Islet of Langerhans (tissue), 1 donor: ENCODE measurements around the gene SIL1.
"Not testable (repeated sequence)": the region's sequence is repeated elsewhere in the genome, so short reads cannot be mapped to it uniquely, and the experiment has no call there.

Experiments
- FAIRE-seq: peaks from one replicate; lab custom pipeline; 2011; peaks lifted over from hg19 to GRCh38; lab: Jason Lieb, UNC

The SIL1 gene

DNA sequence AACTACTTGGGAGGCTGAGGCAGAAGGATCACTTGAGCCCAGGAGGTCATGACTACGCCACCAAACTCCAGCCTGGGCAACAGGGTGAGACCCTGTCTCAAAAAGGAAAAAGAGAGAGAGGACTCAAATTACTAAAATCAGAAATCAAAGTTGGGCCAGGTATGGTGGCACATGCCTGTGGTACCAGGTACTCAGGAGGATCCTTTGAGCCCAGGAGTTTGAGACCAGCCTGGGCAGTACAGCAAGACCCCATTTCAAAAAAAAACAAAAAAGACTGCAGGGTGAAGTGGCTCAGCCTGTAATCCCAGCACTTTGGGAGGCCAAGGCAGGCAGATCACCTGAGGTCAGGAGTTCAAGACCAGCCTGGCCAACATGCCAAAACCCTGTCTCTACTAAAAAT is 23.8 kb downstream of the SIL1 start:
- FAIRE-seq = not testable (repeated sequence)

DNA sequence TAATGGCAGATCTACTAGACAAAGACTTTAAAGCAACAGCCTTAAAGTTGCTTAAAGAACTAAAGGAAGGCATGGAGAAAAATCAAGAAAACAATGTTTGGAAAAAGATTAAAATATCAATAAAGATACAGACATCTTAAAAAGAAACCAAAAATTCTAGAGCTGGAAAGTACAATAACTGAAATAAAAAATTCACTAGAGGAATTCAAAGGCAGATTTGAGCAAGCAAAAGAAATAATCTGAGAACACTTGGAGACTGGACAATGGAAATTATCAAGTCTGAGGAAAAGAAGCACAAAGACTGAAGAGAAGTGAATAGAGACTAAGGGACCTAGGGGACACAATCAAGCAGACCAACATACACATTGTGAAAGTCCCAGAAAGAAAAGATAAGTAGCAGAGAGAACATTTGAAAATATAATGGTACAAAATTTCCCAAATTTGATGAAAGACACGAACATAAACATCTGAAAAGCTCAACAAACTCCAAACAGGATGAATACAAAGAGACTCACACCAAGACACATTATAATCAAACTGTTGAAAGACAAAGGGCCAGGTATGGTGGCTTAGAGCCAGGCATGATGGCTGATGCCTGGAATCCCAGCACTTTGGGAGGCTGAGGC is 26.3 kb downstream of the SIL1 start:
- FAIRE-seq = peak; percentile 90

DNA sequence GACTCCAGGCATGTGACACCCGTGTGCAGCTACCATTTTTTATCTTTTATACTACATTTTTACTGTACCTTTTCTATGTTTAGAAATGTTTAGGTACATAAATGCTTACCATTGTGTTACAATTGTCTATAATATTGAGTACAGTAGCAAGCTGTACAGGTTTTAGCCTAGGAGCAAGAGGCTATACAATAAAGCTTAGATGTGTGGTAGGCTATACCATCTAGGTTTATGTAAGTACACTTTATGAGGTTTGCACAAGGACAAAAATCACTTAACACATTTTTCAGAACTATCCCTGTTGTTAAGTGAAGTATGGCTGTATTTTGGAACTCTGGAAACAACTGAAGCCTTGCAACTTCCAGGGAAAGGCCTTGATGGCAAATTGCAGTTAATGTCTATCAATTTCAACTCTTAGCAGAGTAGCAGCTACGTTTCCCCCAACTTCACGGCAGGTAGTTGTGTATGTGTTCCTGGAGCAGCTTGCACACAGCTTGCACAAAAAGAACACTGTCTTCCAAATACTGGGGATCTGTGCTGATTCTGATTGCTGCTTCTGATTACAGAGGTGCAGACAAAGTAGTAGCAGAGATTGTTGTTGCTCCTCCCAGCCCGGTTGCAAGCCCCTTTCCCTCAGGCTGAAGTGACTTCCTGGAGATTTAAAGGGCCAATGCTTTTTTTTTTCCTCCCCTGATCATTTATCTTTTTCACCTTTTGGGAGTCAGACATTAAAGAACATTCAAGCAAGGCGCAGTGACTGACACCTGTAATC is 30.0 kb downstream of the SIL1 start:
- no peak for FAIRE-seq

DNA sequence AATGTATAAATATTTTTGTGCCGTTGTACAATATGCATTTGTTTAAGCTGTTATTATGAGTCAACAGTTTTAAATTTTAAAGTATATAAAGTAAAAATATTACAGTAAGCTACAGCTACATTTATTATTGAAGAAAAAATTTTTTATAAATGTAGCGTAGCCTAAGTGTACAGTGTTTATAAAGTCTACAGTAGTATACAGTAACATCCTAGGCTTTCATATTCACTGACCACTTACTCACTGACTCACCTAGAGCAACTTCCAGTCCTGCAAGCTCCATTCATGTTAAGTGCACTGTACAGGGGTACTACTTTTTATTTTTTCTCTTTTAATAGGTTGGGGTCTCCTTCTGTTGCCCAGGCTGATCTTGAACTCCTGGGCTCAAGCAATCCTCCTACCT is 30.6 kb downstream of the SIL1 start:
- no peak for FAIRE-seq

DNA sequence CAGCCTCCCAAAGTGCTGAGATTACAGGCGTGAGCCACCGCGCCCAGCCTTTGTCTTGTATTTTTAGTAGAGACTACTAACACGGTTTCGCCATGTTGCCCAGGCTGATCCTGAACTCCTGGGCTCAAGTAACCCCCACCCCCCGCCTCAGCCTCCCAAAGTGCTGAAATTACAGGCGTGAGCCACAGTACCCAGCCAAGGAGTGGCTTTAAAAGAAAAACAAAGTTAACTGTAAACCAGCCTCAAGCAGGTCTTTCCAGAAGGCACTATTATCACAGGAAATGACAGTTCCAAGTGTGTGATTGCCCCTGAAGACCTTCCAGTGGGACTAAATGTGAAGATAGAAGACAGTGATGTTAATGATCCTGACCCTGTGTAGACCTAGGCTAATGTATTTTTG is 31.1 kb downstream of the SIL1 start:
- FAIRE-seq = no peak

DNA sequence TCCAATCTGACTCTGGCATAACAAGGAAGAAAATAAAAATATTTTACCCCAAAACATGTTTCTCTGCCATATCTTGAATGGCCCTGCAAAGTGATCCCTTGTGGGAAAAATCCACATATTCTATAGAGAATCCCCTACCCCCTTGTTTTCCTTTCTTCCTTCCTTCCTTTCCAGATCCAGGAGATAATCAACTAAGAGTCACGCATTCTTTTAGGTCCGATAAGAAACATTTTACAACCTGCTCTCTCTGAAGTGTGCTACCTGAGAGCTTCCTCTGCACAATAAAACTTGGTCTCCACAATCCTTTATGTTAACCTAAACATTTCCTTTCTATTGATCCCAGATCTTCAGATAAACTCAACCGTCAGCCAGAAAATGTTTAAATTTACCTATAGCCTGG is 33.3 kb downstream of the SIL1 start:
- FAIRE-seq = not testable (repeated sequence)

DNA sequence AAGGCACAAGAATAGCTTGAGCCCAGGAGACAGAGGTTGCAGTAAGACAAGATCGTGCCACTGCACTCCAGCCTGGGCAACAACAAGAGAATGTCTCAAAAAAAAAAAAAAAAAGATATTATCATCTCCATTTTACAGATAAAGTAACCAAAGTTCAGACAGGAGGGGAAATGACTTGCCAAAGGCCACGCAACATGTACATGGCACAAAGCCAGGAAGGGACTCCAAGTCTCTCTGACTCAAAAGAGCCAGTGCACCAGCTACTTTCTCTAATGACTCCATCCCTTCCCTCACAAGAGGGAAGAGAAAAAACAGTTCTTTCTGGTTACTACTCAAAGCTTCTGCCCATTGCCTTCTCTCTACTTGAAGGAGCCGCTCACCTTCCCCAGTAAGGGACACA is 34.1 kb downstream of the SIL1 start:
- FAIRE-seq = no peak

DNA sequence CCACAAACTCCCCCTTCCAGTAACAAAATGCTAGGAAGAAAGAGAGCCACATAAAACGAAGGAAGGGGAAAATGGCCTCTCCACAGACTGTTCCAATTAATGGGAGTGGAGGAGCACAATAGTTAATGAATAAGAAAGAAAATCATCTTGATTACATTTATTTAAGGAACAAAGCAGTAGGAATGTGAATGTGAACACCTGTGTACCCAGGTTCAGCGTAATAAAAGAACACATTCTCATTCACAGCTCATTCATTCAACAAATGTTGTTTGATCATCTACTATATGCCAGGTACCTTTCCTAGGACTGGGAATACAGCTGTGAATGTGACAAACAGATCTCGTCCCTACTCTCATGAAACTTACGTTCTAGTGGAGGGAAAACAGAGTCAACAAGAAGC is 35.7 kb downstream of the SIL1 start:
- no peak for FAIRE-seq

DNA sequence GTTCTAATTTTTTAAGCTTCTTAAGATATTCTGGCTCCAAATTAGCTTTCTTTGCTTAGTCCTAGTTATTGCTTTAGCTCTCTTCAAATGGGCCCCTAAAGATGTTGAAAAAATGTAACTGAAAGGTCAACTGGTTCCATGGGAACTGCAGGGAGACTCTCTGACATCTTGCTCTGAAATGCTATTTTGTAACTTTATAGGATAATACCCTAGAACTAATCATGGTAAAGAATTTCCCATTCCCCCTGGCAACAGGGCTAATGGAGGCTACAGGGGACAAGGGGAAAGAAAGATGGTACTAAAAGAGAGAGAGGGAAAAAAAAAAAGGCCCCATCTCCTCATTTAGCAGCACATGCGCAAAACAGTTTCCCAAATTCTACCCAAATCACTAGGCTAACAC is 39.4 kb downstream of the SIL1 start:
- FAIRE-seq = no peak

DNA sequence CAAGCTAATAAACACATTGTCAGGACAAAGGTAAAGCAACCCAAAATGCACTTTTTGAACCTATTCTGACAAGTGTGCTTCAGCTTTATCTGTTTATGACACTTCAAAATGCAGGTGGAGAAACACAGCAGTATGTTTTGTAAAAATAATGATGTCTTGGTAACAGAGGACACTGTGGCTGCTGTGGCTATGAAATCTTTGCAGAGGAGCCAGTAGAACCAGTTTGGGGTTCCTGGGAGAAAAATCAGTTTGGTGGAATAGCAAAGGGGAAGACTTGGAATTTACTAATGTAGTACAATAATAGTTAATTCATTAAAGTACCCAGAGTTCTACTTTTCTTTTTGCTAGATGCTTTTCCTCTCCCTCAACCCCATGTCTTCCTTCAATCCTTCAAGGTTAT is 40.6 kb downstream of the SIL1 start:
- FAIRE-seq = no peak

DNA sequence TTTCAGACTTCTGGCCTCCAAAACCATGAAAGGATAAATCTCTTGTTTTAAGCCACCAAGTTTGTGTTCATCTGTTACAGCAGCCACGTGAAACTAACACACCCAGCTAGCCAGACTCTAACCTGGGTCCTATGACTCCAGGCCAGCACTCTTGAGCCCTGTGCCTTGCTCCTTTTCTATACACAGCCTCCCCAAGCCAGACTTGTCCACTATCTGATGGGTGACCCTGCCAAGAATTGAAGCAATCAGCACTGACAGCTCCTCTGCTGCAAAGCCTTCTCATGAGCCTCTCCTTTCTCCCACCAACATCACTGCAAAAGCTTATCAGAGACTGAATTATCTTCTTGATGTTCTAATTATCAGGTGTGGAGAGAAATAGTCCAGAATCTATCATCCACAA is 41.4 kb downstream of the SIL1 start:
- no peak for FAIRE-seq

DNA sequence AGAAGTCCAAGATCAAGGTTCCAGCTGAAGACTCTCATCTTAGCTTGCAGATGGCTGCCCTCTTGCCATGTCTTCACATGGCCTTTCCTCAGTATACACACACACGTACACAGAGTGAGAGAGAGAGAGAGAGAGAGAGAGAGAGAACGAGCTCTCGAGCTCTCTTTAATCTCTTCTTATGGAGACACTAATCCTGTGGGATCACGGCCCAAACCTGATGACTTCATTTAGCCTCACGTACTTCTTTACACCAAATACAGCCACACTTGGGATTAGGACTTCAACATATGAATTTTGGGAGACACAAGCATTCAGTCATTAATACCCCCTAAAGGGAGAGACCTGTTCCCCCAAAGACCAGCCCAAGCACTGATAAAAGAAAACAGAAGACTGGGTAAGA is 42.8 kb downstream of the SIL1 start:
- no peak for FAIRE-seq

DNA sequence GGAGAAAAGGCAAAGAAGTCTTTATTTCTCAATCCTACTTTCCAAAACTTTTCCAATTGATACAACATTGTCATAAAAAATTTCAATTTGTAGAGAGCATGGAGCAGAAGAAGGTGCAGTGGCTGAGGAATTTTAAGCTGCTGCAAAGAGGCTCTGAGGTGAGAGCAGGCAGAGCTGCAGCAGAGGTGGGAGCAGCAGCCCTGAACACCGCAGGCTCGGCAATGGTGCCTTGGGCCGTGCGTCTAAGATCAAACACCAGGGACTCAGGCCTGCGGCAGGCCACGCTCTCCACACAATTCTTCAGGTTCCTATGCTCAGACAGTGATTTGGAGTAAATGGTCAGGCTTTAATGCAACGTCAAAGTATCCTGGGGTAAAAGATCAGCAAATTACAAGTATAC is 46.3 kb downstream of the SIL1 start:
- FAIRE-seq = no peak

DNA sequence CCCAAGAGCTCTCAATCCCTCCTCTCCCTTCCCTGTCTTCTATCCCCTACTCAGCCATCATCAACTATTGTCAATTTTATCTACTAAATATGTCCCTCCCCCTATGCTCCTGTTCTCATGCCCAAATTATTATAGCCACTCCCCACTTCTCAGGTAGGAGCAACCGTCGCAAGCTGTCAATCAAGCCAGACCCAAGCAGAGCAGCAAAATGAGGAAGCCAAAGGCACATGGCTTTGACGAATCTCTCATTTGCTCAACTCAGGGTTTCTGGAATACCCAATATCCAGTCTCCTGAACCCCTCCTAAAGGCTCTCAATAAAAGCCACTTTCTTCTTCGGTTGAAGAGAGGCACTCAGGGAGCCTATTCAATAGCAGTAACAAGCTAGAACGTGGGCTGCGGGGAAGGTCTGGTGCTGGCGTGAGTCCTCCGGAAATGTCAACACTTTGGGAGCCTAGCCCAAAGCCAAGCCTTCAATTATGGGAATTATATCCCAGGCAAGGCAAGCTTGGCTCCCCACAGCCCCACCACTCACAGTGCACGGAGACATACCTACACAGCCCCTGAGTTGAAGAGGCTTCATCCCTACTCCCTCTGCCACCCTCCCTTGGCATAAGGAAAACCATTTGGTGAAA is 47.7 kb downstream of the SIL1 start:
- FAIRE-seq = no peak

DNA sequence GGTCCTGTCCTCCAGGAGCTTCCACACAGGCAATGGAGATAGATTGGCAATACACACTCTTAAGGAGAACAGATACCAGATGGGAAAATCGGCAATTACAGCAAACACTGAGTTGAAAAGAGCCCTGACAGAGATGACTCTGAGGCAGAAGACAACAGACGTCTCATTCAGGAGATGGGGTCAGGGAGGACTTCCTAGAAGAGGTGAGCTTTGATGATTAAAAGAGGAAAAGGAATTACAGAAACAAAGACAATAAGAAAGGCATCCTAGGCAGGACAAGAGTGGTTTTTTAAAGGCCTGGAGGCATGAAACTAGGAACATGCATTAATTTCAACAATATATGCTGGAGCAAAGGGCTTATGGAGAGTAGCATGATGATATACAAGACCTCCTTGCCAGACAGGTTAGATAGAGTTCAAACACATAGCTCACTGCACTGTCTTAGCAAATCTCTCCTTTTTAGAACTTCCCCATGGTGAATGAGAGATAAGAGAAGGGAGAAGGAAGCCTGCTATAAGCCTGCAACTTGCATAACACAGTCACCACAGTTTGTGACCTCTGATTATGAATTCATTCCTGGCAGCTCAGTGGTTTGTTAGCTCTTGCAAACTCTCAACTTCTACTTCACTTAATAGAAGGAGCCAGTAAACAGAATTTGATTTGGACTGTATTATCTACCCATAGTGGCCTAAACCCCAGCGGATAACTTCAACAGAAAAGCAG is 48.5 kb downstream of the SIL1 start:
- no peak for FAIRE-seq

DNA sequence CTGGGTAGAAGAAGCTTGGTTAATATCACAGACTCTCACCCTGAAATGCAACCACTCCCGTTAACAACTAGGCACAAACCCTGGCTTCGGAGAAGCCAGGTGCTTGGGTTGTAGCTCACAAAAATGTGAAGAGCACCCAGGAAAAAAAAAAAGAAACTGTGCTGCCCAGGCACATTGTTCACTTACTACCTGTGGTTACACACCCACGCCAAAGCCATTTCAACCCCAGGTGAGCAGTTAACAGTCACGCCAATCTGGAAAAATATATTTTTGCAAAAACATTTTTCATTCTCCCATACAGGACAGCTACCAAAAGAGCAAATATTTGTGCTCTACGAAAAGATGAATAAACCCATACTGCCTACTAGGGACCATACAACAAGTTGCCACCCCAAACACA is 49.2 kb downstream of the SIL1 start:
- FAIRE-seq = no peak

DNA sequence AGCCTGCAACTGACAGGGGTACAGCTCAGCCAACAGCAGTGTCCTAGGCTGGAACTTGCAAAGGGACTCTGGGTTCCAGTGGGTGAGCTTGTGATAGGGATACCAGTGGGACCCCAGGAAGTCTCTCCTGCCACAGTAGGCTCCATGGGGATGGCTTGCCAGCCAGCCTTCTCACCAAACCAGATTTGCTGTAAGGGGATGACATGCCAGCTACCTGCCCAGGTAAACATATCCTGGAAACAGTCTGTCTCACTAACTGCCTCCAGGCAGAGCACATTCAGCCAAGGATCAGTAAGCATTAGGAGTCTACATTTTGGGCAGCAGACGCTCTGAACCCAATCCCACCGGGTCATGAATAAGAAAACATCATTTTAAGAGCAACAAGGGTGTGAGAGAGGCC is 49.9 kb downstream of the SIL1 start:
- FAIRE-seq = no peak

DNA sequence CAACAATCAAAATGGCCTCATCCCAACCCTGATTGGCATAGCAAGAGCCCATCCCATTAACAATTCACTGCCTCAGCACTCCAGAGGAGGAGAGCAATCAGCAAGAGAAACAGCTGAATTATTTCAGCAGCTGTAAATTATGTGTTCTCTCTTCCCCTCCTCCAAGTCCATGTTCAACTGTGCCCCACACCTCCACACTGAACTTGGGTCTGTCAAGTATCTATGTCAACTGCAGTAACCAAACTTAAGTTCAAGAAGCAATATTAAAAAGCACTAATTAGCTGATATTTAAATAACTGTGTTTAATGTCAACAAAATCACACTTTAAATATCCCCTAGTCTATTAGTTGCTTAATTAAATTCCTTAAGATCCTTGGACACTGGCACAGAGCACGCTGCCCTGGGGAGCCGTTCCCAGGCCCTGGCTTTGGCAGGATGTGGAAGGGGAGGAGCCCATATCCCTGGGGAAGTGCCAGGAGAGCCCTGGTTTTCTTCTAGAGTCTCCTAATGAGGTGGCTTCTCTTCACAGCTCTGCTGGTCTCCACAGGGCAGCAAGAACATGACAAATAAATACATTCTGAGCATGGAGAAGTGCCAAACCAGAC is 50.6 kb downstream of the SIL1 start:
- FAIRE-seq = no peak

DNA sequence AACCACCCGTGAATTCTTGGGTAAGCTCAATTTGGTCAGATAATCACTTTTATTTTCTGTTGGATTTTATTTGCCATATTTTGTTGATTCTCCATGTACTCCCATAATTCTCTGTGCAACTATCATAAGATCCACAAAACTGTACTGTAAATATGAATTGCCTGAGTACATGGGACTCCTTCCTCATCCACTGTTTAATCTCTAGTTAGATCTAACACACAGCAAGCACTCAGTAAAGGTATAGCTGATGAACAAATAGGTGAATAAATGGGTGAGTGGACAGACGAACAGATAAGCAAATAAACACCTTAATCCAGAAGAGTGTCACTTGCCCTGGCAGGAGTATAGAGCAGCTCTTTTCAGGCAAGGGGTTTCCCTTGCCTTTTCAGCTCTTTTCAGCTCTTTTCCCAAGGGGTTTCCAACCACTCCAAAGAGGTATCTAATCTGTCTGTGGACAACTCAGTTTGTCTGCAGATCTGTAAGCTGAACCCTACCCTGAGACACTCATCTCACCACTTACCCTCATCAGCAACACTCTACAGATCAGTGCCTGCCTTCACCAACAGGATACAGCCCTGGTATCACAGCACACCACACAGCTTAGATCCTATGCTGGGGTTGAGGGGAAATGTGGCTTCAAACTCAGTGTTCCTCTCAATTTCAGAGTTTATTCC is 51.2 kb downstream of the SIL1 start:
- FAIRE-seq = no peak

DNA sequence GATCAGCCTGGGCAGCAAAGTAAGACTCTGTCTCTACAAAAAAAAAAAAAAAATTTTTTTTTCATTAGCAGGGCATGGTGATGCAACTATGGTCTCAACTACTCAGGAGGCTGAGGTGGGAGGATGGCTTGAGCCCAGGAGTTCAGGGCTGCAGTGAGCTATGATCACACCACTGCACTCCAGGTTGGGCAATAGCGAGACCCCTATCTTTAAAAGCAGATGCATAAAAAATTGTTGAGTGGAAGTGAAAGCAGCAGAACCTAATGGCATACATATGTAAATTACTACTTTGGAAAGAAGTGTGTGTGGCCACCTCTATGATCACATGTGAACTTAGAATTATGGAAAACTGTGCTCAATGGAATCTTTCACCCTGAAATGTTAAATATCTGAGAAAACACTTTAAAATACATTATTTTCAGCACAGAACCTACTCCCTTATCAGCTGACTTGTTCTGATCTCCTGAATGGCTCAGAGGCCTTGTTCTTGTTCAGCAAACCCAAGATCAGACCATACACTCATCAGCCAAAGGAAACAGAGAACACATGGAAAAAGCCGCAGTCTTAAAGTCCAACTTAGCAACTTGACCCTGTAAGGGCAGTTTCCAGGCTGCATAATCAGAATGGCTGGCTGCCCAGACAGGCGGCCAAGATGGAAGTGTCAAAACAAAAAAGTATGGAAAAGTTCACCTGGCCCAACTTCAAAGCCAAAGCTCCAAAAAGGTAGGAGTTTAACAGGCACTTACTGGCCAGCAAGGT is 56.5 kb downstream of the SIL1 start:
- no peak for FAIRE-seq

DNA sequence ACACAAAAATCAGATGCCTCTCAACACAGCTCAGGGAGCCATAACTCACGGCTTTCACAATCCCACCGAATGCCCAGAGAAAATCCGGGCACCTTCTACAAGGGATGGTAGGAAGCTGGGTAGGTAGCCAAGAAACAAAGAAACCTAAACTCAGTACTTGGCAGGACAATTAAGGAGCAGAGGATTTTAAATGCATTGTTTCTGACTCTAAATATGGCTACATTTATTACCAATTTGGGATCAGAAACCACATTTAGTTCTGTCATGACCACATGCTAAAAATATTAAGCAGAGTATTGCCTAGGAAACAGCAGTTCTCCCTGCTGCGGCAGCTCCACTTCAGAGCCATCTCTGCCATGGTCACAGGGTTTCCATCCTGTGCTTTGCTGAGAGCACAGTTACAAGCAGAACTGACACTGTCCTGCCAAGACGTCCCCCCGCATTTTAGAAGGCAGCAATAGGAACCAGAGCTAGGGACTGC is 57.5 kb downstream of the SIL1 start:
- no peak for FAIRE-seq
